H1 (cell line): ENCODE data around the gene BABAM1. TPM values are rescaled to one million over a fixed set of nuclear protein-coding genes. Genes with fewer than 3 reads are reported as not detected.

Experiments
- CTCF ChIA-PET: fragments of 300-600 bp; sonication (Branson Sonifier 250); formaldehyde crosslinking; loops from one replicate; lab custom pipeline; 2021; ENCODE audit not compliant: partially characterized antibody; lab: Charles Lee
- POLR2A ChIA-PET: fragments of 300-600 bp; sonication (Branson Sonifier 250); formaldehyde crosslinking; loops from one replicate; lab custom pipeline; 2021; ENCODE audit warnings: inconsistent platforms; ENCODE audit not compliant: partially characterized antibody; lab: Charles Lee
- DNase-seq, 2 experiments: peaks; one replicate each; pipeline versions ENCODE4 v3.0.0 to v3.0.0-alpha.2; 2010 to 2022; ENCODE audit warnings: low spot score in 2 of 2, low read depth in 1 of 2, mixed read lengths in 1 of 2
- FAIRE-seq: peaks from 2 replicates; lab custom pipeline; 2011; peaks lifted over from hg19 to GRCh38; lab: Jason Lieb, UNC
- H2AFZ ChIP-seq: 2 replicates; pipeline ENCODE4 v1.8.1; 2012; ENCODE audit warnings: low read length, inconsistent platforms
- H2AK5ac ChIP-seq: 2 replicates; pipeline ENCODE4 v1.6.1; 2013; ENCODE audit warnings: low read depth, low read length
- H2BK120ac ChIP-seq: replicated peaks from 2 replicates; pipeline ENCODE3; 2013; ENCODE audit warnings: low read depth, low read length, inconsistent platforms
- H2BK12ac ChIP-seq: 2 replicates; pipeline ENCODE4 v1.6.1; 2013; ENCODE audit warnings: low read depth, low read length
- H2BK15ac ChIP-seq: 2 replicates; pipeline ENCODE4 v1.6.1; 2013; ENCODE audit warnings: low read length
- H2BK20ac ChIP-seq: 2 replicates; pipeline ENCODE4 v1.6.1; 2013; ENCODE audit warnings: low read length
- H2BK5ac ChIP-seq: 2 replicates; pipeline ENCODE4 v1.6.1; 2013; ENCODE audit warnings: low read depth, low read length
- H3K14ac ChIP-seq: 2 replicates; pipeline ENCODE4 v1.6.1; 2013; ENCODE audit warnings: inconsistent platforms; ENCODE audit not compliant: insufficient read length
- H3K18ac ChIP-seq: 2 replicates; pipeline ENCODE4 v1.6.1; 2013; ENCODE audit warnings: low read length; ENCODE audit errors: extremely low read depth
- H3K23ac ChIP-seq: 2 replicates; pipeline ENCODE4 v1.6.1; 2013; ENCODE audit warnings: inconsistent platforms; ENCODE audit not compliant: insufficient read length
- H3K23me2 ChIP-seq: 2 replicates; pipeline ENCODE4 v1.6.1; 2013; ENCODE audit warnings: low read depth, low read length
- H3K27ac ChIP-seq: 2 replicates; pipeline ENCODE4 v1.6.1; 2011; ENCODE audit warnings: low read depth, low read length, inconsistent platforms
- H3K27me3 ChIP-seq, 4 experiments: replicated peaks in 1 of 4; 1 replicate in 1 of 4; 2 replicates in 3 of 4; pipeline versions ENCODE4 v1.6.1 to v1.8.1; 2011 to 2013; ENCODE audit warnings: low read length in 3 of 4, mild to moderate bottlenecking in 3 of 4, inconsistent platforms in 2 of 4, mixed read lengths in 2 of 4, moderate library complexity in 1 of 4; ENCODE audit not compliant: control insufficient read depth in 3 of 4, insufficient read depth in 3 of 4; ENCODE audit errors: extremely low read depth in 1 of 4
- H3K36me3 ChIP-seq, 4 experiments: 2 replicates each; pipeline versions ENCODE4 v1.6.1 to v1.8.1; 2011 to 2013; ENCODE audit warnings: mild to moderate bottlenecking in 4 of 4, low read length in 3 of 4, moderate library complexity in 2 of 4, control low read depth in 1 of 4, inconsistent platforms in 1 of 4; ENCODE audit not compliant: insufficient read depth in 4 of 4, control insufficient read depth in 2 of 4
- H3K4ac ChIP-seq: replicated peaks from 2 replicates; pipeline ENCODE3; 2013; ENCODE audit warnings: low read length, low read depth, mixed read lengths, inconsistent platforms; ENCODE audit not compliant: insufficient read length
- H3K4me1 ChIP-seq, 4 experiments: replicated peaks in 1 of 4; 1 replicate in 1 of 4; 2 replicates in 3 of 4; pipeline versions ENCODE4 v1.6.1 to v1.8.1; 2011 to 2013; ENCODE audit warnings: low read length in 3 of 4, inconsistent platforms in 2 of 4, mixed read lengths in 1 of 4; ENCODE audit not compliant: insufficient read depth in 4 of 4, control insufficient read depth in 3 of 4
- H3K4me2 ChIP-seq, 2 experiments: 2 replicates each; pipeline versions ENCODE4 v1.6.1 to v1.8.1; 2011 to 2013; ENCODE audit warnings: low read depth in 2 of 2, low read length in 2 of 2, control low read depth in 1 of 2, inconsistent platforms in 1 of 2, mild to moderate bottlenecking in 1 of 2; ENCODE audit not compliant: insufficient read depth in 1 of 2
- H3K4me3 ChIP-seq, 4 experiments: fragments of 200-600, 300-600 bp in 1 of 4; sonication (generic), shearing (Covaris generic), sonication (Bioruptor Twin) in 1 of 4; 2 replicates each; pipeline versions ENCODE4 v1.5.1 to v1.8.1; 2011 to 2016; ENCODE audit warnings: low read length in 4 of 4, low read depth in 3 of 4, control low read depth in 2 of 4, inconsistent platforms in 2 of 4, mild to moderate bottlenecking in 2 of 4, mixed read lengths in 1 of 4, moderate library complexity in 1 of 4; ENCODE audit not compliant: insufficient read depth in 2 of 4; ENCODE audit errors: extremely low read depth in 1 of 4
- H3K56ac ChIP-seq: replicated peaks from 2 replicates; pipeline ENCODE3; 2013; ENCODE audit warnings: low read depth, mild to moderate bottlenecking, mixed read lengths, low read length, inconsistent platforms; ENCODE audit not compliant: insufficient read length
- H3K79me1 ChIP-seq: 2 replicates; pipeline ENCODE4 v1.6.1; 2013; ENCODE audit warnings: low read depth, low read length, control low read depth
- H3K79me2 ChIP-seq, 2 experiments: 2 replicates each; pipeline versions ENCODE4 v1.6.1 to v1.8.1; 2012 to 2013; ENCODE audit warnings: low read length in 2 of 2, mild to moderate bottlenecking in 2 of 2, inconsistent platforms in 1 of 2; ENCODE audit not compliant: insufficient read depth in 2 of 2, control insufficient read depth in 1 of 2
- H3K9ac ChIP-seq, 4 experiments: replicated peaks in 1 of 4; 1 replicate in 1 of 4; 2 replicates in 3 of 4; pipeline versions ENCODE4 v1.6.1 to v1.8.1; 2011 to 2013; ENCODE audit warnings: low read depth in 3 of 4, low read length in 3 of 4, control low read depth in 2 of 4, mild to moderate bottlenecking in 2 of 4, moderate library complexity in 2 of 4, inconsistent platforms in 1 of 4; ENCODE audit errors: extremely low read depth in 1 of 4
- H3K9me3 ChIP-seq, 2 experiments: 2 replicates each; pipeline versions ENCODE4 v1.6.1 to v1.8.1; 2012 to 2013; ENCODE audit warnings: mild to moderate bottlenecking in 2 of 2, moderate library complexity in 2 of 2, control low read depth in 1 of 2, inconsistent platforms in 1 of 2, low read depth in 1 of 2, low read length in 1 of 2, mixed read lengths in 1 of 2; ENCODE audit not compliant: insufficient read depth in 2 of 2
- H4K20me1 ChIP-seq, 2 experiments: replicated peaks in 1 of 2; 2 replicates each; pipeline versions ENCODE3 to v1.8.1; 2011 to 2013; ENCODE audit warnings: inconsistent platforms in 2 of 2, low read length in 2 of 2, mild to moderate bottlenecking in 1 of 2; ENCODE audit not compliant: insufficient read depth in 2 of 2, control insufficient read depth in 1 of 2
- H4K5ac ChIP-seq: 2 replicates; pipeline ENCODE4 v1.6.1; 2013; ENCODE audit warnings: low read length, low read depth, mixed read lengths, inconsistent platforms; ENCODE audit not compliant: insufficient read length
- H4K8ac ChIP-seq: 2 replicates; pipeline ENCODE4 v1.8.0; 2013; ENCODE audit warnings: mild to moderate bottlenecking, moderate library complexity, low read length, inconsistent platforms; ENCODE audit not compliant: insufficient read depth; ENCODE audit errors: extremely low read depth
- H4K91ac ChIP-seq: replicated peaks from 2 replicates; pipeline ENCODE3; 2013; ENCODE audit warnings: low read length, mixed read lengths, inconsistent platforms; ENCODE audit not compliant: insufficient read length
- ASH2L ChIP-seq: fragments of 200-600, 300-600 bp; sonication (generic); IDR thresholded peaks from one replicate; pipeline ENCODE4 v1.7.1; 2017; ENCODE audit warnings: low read length
- BACH1 ChIP-seq: IDR thresholded peaks from 2 replicates; pipeline ENCODE4 v1.6.1; 2012; ENCODE audit warnings: low read length, improper control_type of control experiment
- CBX5 ChIP-seq: fragments of 300-800, 300-1000 bp; sonication (generic); IDR thresholded peaks from 2 replicates; pipeline ENCODE4 v1.7.1; 2016; ENCODE audit warnings: antibody characterized with exemption, low read length, low read depth
- HDAC2 ChIP-seq, 2 experiments: fragments of 300-600 bp in 1 of 2; sonication (generic) in 1 of 2; IDR thresholded peaks; 2 replicates each; pipeline ENCODE4 v1.6.1; 2011 to 2012; ENCODE audit warnings: low read depth in 2 of 2, low read length in 2 of 2, mild to moderate bottlenecking in 2 of 2, moderate library complexity in 2 of 2, borderline replicate concordance in 1 of 2, inconsistent platforms in 1 of 2
- KDM1A ChIP-seq: fragments of 200-600, 300-600 bp; sonication (generic); IDR thresholded peaks from 2 replicates; pipeline ENCODE4 v1.7.1; 2016; ENCODE audit warnings: mild to moderate bottlenecking, low read length, borderline replicate concordance
- NANOG ChIP-seq: IDR thresholded peaks from 2 replicates; pipeline ENCODE4 v1.6.1; 2011; ENCODE audit warnings: low read length, low read depth, mild to moderate bottlenecking, inconsistent platforms; ENCODE audit not compliant: insufficient read depth, poor library complexity, severe bottlenecking
- POU5F1 ChIP-seq: IDR thresholded peaks from 2 replicates; pipeline ENCODE4 v1.6.1; 2011; ENCODE audit warnings: low read depth, mild to moderate bottlenecking, low read length, moderate library complexity
- RAD21 ChIP-seq, 2 experiments: IDR thresholded peaks in 1 of 2; conservative IDR thresholded peaks in 1 of 2; 2 replicates each; pipeline ENCODE4 v1.6.1; 2011; ENCODE audit warnings: low read depth in 2 of 2, low read length in 2 of 2, improper control_type of control experiment in 1 of 2, inconsistent platforms in 1 of 2, mild to moderate bottlenecking in 1 of 2, moderate library complexity in 1 of 2
- RFX5 ChIP-seq: IDR thresholded peaks from 2 replicates; pipeline ENCODE4 v1.6.1; 2011; ENCODE audit warnings: low read depth, low read length, improper control_type of control experiment, borderline replicate concordance
- RXRA ChIP-seq: IDR thresholded peaks from 2 replicates; pipeline ENCODE4 v1.6.1; 2011; ENCODE audit warnings: low read depth, mild to moderate bottlenecking, low read length, moderate library complexity; ENCODE audit not compliant: insufficient read depth
- SIX5 ChIP-seq: IDR thresholded peaks from 2 replicates; pipeline ENCODE4 v1.6.1; 2011; ENCODE audit warnings: mild to moderate bottlenecking, low read depth, low read length
- WGBS, 2 experiments: shearing (Covaris generic) in 1 of 2; methylation state at CpG; one replicate each; pipeline versions ENCODE4 v1.1.6 to v1.1.7; 2013 to 2015; ENCODE audit warnings: low lambda C conversion rate in 2 of 2, mixed read lengths in 2 of 2, inconsistent platforms in 1 of 2, low coverage in 1 of 2, missing lambda C conversion rate in 1 of 2; ENCODE audit not compliant: insufficient replicate concordance in 2 of 2, insufficient coverage in 1 of 2, insufficient read length in 1 of 2; ENCODE audit errors: extremely low coverage in 1 of 2, missing lambda C conversion rate in 1 of 2; 5-methylcytosine and 5-hydroxymethylcytosine counted together
- polyA plus RNA-seq, 7 experiments: library from polyadenylated mRNA; depleted of rRNA in 3 of 7; stranded (reverse) in 5 of 7; unstranded in 2 of 7; fragments of >200 nt in 5 of 7; fragments of 200-250 nt in 2 of 7; gene quantifications; 1 replicate in 5 of 7; 2 replicates in 1 of 7; 4 replicates in 1 of 7; pipeline versions ENCODE4 v1.2.1 to v1.2.3, GENCODE V29; 2011 to 2013; ENCODE audit warnings: missing spikeins in 2 of 7, mixed read lengths in 2 of 7
- total RNA-seq: library from RNA; stranded (reverse); fragmentation: NEBNext Ultra II Directional; extraction: Animal tissue kit (Norgen Biotek cat#: 25700); gene quantifications from 2 replicates; pipeline ENCODE4 v1.2.1, GENCODE V29; 2021

The BABAM1 gene
- total and polyA plus RNA-seq, 2 of the 8 experiments (the other 6 are each of a cell fraction or from before 2014, with no cell fraction given) = 127 to 133 TPM

GRCh38 chr19:17319473-17320238 lies 52.4 kb downstream of the BABAM1 start:
- H3K4me3 ChIP-seq = no peak overlapping the region
- H2BK5ac ChIP-seq = no peak overlapping the region
- no peak overlapping the region for H4K91ac ChIP-seq
- ChIA-PET CTCF (no interaction called here), POLR2A (interaction anchor here (18.5 kb wide), 1 partner anchor 9 kb away, joined by 329 read pairs; the partner anchor contains the start of gene ANO8)
- H3K18ac ChIP-seq = no peak overlapping the region
- peaks cover 3 to 40% (median 16%) of the 10 kb centered on the region in 4 experiments; a peak in 7 of 8 replicates for H3K36me3 ChIP-seq
- H2BK12ac ChIP-seq = no peak overlapping the region
- no peak for FAIRE-seq
- H3K4me1 ChIP-seq = no peaks in the 10 kb centered on the region; a peak in 1 of 7 replicates
- H2BK15ac ChIP-seq = no peak overlapping the region
- no peak overlapping the region for H3K4ac ChIP-seq
- H2AFZ ChIP-seq = no peak overlapping the region
- no peaks in the 10 kb centered on the region for H3K9me3 ChIP-seq
- DNase-seq = no peak
- no peaks in the 10 kb centered on the region; the same call in 1 of the 2 replicates for H3K79me1 ChIP-seq
- H3K27ac ChIP-seq = no peak overlapping the region
- H4K20me1 ChIP-seq = peaks cover 0 to 3% of the 10 kb centered on the region in 2 experiments
- no peak overlapping the region for H3K4me2 ChIP-seq
- no peak overlapping the region for H3K56ac ChIP-seq
- no peak overlapping the region for H3K9ac ChIP-seq
- H2AK5ac ChIP-seq = no peak overlapping the region
- WGBS, 2 experiments = 89% methylated on average over 25 of the region's 40 CpGs; no CpG with 5 or more reads in 1 of the 2 experiments
- no peaks in the 10 kb centered on the region for H3K79me2 ChIP-seq
- no peak overlapping the region for H4K5ac ChIP-seq
- H3K23me2 ChIP-seq = no peaks in the 10 kb centered on the region
- no peak overlapping the region for H3K14ac ChIP-seq
- H3K23ac ChIP-seq = no peak overlapping the region
- H2BK120ac ChIP-seq = no peak overlapping the region
- no peaks in the 10 kb centered on the region for H3K27me3 ChIP-seq
- no peak overlapping the region for H4K8ac ChIP-seq
- no peak overlapping the region for H2BK20ac ChIP-seq
- TF ChIP-seq BACH1 = no peak
- no peak for TF ChIP-seq SIX5
- no peak for TF ChIP-seq HDAC2 (IDR thresholded peaks at IDR 0.05; ENCODE audit: borderline replicate concordance in 1 of 2, low read depth in 2 of 2, low read length in 2 of 2)
- TF ChIP-seq NANOG = no peak
- no peak for TF ChIP-seq RFX5
- TF ChIP-seq RAD21 (IDR thresholded peaks at IDR 0.05 in 1 of 2, conservative IDR thresholded peaks at IDR 0.05 in 1 of 2; ENCODE audit: low read depth in 2 of 2, low read length in 2 of 2) = no peak
- TF ChIP-seq ASH2L = no peak
- no peak for TF ChIP-seq CBX5
- TF ChIP-seq POU5F1 = no peak
- no peak for TF ChIP-seq KDM1A
- no peak for TF ChIP-seq RXRA
